ENCODE results near the gene FAM168B.

GRCh38 chr2:131093696-131094462, 619 bp upstream of the FAM168B start:
- TF ChIP-seq CTCF (IDR thresholded peaks at IDR 0.05; ENCODE audit: low read length) (no peak), EZH2 (IDR thresholded peaks at IDR 0.05; ENCODE audit: borderline replicate concordance, low read length) (no peak)
